H9 (cell line): Measurements from ENCODE around the gene C8G. TPM values are rescaled to one million over a fixed set of nuclear protein-coding genes. Genes with fewer than 3 reads are reported as not detected.

Experiments used
- DNase-seq: peaks from one replicate; pipeline ENCODE4 v3.0.0-alpha.2; 2017
- H2AFZ ChIP-seq: one replicate; pipeline ENCODE4 v1.6.1; 2013; ENCODE audit warnings: mild to moderate bottlenecking, low read length, control low read depth, moderate library complexity
- H2AK5ac ChIP-seq: 2 replicates; pipeline ENCODE4 v1.6.1; 2013; ENCODE audit warnings: low read length, control low read depth, mixed read lengths; ENCODE audit not compliant: insufficient read length
- H2BK120ac ChIP-seq: one replicate; pipeline ENCODE4 v1.6.1; 2013; ENCODE audit warnings: low read depth, mild to moderate bottlenecking, low read length, control low read depth, inconsistent platforms; ENCODE audit not compliant: poor library complexity, severe bottlenecking
- H2BK12ac ChIP-seq: 2 replicates; pipeline ENCODE4 v1.6.1; 2013; ENCODE audit warnings: low read length, control low read depth, mixed read lengths, low read depth; ENCODE audit not compliant: insufficient read length
- H2BK15ac ChIP-seq: 2 replicates; pipeline ENCODE4 v1.6.1; 2013; ENCODE audit warnings: low read depth, low read length, control low read depth
- H2BK20ac ChIP-seq: one replicate; pipeline ENCODE4 v1.6.1; 2013; ENCODE audit warnings: low read depth, mild to moderate bottlenecking, low read length, control low read depth, inconsistent platforms; ENCODE audit not compliant: poor library complexity, severe bottlenecking
- H2BK5ac ChIP-seq: 2 replicates; pipeline ENCODE4 v1.6.1; 2013; ENCODE audit warnings: low read length, control low read depth, mixed read lengths; ENCODE audit not compliant: insufficient read length
- H3K14ac ChIP-seq: 2 replicates; pipeline ENCODE4 v1.6.1; 2013; ENCODE audit warnings: low read length, control low read depth; ENCODE audit not compliant: insufficient read depth
- H3K18ac ChIP-seq: 2 replicates; pipeline ENCODE4 v1.6.1; 2013; ENCODE audit warnings: low read depth, mild to moderate bottlenecking, mixed read lengths, low read length, control low read depth; ENCODE audit not compliant: insufficient read length
- H3K23ac ChIP-seq: 2 replicates; pipeline ENCODE4 v1.6.1; 2013; ENCODE audit warnings: low read length, control low read depth, mixed read lengths, low read depth; ENCODE audit not compliant: insufficient read length
- H3K23me2 ChIP-seq: 2 replicates; pipeline ENCODE4 v1.6.1; 2013; ENCODE audit warnings: low read depth, mild to moderate bottlenecking, mixed read lengths, low read length, control low read depth; ENCODE audit not compliant: insufficient read length, poor library complexity, severe bottlenecking
- H3K27ac ChIP-seq: 2 replicates; pipeline ENCODE4 v1.5.1; 2013; ENCODE audit warnings: low read length, control low read depth, mixed read lengths, low read depth; ENCODE audit not compliant: insufficient read length
- H3K27me3 ChIP-seq: 2 replicates; pipeline ENCODE4 v1.6.1; 2013; ENCODE audit warnings: low read length, control low read depth, inconsistent platforms; ENCODE audit not compliant: insufficient read depth
- H3K4ac ChIP-seq: 2 replicates; pipeline ENCODE4 v1.6.1; 2013; ENCODE audit warnings: low read depth, mild to moderate bottlenecking, control low read depth, inconsistent platforms, low read length, moderate library complexity
- H3K4me1 ChIP-seq: 2 replicates; pipeline ENCODE4 v1.6.1; 2013; ENCODE audit warnings: low read length, control low read depth, inconsistent platforms; ENCODE audit not compliant: insufficient read depth
- H3K4me2 ChIP-seq: 2 replicates; pipeline ENCODE4 v1.6.1; 2013; ENCODE audit warnings: low read length, control low read depth, mixed read lengths; ENCODE audit not compliant: insufficient read length, insufficient read depth
- H3K56ac ChIP-seq: 2 replicates; pipeline ENCODE4 v1.6.1; 2013; ENCODE audit warnings: low read depth, mild to moderate bottlenecking, mixed read lengths, low read length, control low read depth; ENCODE audit not compliant: insufficient read length
- H3K79me1 ChIP-seq: 2 replicates; pipeline ENCODE4 v1.6.1; 2013; ENCODE audit warnings: low read depth, mild to moderate bottlenecking, moderate library complexity, low read length, control low read depth, inconsistent platforms; ENCODE audit not compliant: insufficient read depth, poor library complexity, severe bottlenecking
- H3K79me2 ChIP-seq: 2 replicates; pipeline ENCODE4 v1.6.1; 2013; ENCODE audit warnings: low read length, control low read depth, inconsistent platforms; ENCODE audit not compliant: insufficient read depth
- H3K9ac ChIP-seq: 2 replicates; pipeline ENCODE4 v1.6.1; 2013; ENCODE audit warnings: low read length, control low read depth, mixed read lengths; ENCODE audit not compliant: insufficient read length; ENCODE audit errors: extremely low read depth
- H3K9me3 ChIP-seq: one replicate; pipeline ENCODE4 v1.6.1; 2013; ENCODE audit warnings: low read depth, low read length, inconsistent platforms; ENCODE audit not compliant: control insufficient read depth
- H3T11ph ChIP-seq: one replicate; pipeline ENCODE4 v1.6.1; 2013; ENCODE audit warnings: mild to moderate bottlenecking, low read length, control low read depth, inconsistent platforms
- H4K20me1 ChIP-seq: one replicate; pipeline ENCODE4 v1.6.1; 2013; ENCODE audit not compliant: control insufficient read depth, insufficient read length, insufficient read depth
- H4K5ac ChIP-seq: 2 replicates; pipeline ENCODE4 v1.6.1; 2013; ENCODE audit warnings: low read depth, mild to moderate bottlenecking, mixed read lengths, low read length, control low read depth; ENCODE audit not compliant: insufficient read length
- H4K8ac ChIP-seq: replicated peaks from 2 replicates; pipeline ENCODE4 v1.6.1; 2013; ENCODE audit warnings: low read length, control low read depth, mixed read lengths, low read depth; ENCODE audit not compliant: insufficient read length
- H4K91ac ChIP-seq: 2 replicates; pipeline ENCODE4 v1.6.1; 2013; ENCODE audit warnings: low read depth, mild to moderate bottlenecking, moderate library complexity, mixed read lengths, low read length, control low read depth; ENCODE audit not compliant: insufficient read length
- H3K27ac Mint-ChIP-seq, 3 experiments: 2 replicates in 2 of 3; 3 replicates in 1 of 3; pipeline ENCODE4 v1.8.0; 2020 to 2021; ENCODE audit warnings: mixed read lengths in 3 of 3, mild to moderate bottlenecking in 1 of 3, moderate library complexity in 1 of 3
- H3K27me3 Mint-ChIP-seq: 2 replicates; pipeline ENCODE4 v1.8.0; 2021; ENCODE audit warnings: low read depth, mild to moderate bottlenecking, moderate library complexity, mixed read lengths
- H3K36me3 Mint-ChIP-seq, 3 experiments: 2 replicates in 2 of 3; 3 replicates in 1 of 3; pipeline ENCODE4 v1.8.0; 2020 to 2021; ENCODE audit warnings: low read depth in 3 of 3, mixed read lengths in 3 of 3; ENCODE audit not compliant: insufficient read depth in 1 of 3
- H3K4me1 Mint-ChIP-seq, 2 experiments: 2 replicates each; pipeline ENCODE4 v1.8.0; 2020; ENCODE audit warnings: mixed read lengths in 2 of 2
- H3K4me3 Mint-ChIP-seq, 2 experiments: 2 replicates in 1 of 2; 3 replicates in 1 of 2; pipeline ENCODE4 v1.8.0; 2020 to 2021; ENCODE audit warnings: mild to moderate bottlenecking in 2 of 2, mixed read lengths in 2 of 2, moderate library complexity in 1 of 2
- H3K9me3 Mint-ChIP-seq, 2 experiments: 2 replicates in 1 of 2; 3 replicates in 1 of 2; pipeline ENCODE4 v1.8.0; 2020; ENCODE audit warnings: mild to moderate bottlenecking in 2 of 2, mixed read lengths in 2 of 2, moderate library complexity in 1 of 2
- CTCF ChIP-seq: fragments of 200-600 bp; sonication (generic); conservative IDR thresholded peaks from 3 replicates; pipeline ENCODE4 v1.8.0; 2021; ENCODE audit warnings: antibody characterized with exemption, mild to moderate bottlenecking
- WGBS: extraction: QIAGEN DNeasy Blood & Tissue Kit; methylation state at CpG from one replicate; pipeline ENCODE4 v1.1.7; 2013; ENCODE audit warnings: missing lambda C conversion rate, low lambda C conversion rate, mixed read lengths; ENCODE audit not compliant: insufficient read length; ENCODE audit errors: extremely low coverage; 5-methylcytosine and 5-hydroxymethylcytosine counted together
- total RNA-seq: library from RNA; stranded (reverse); gene quantifications from 2 replicates; pipeline ENCODE4 v1.2.1, GENCODE V29; 2021

The C8G gene
- total RNA-seq, 1 experiment from 2014 or later = 0.96 TPM

- DNase-seq = no peak
- H3K4me1 Mint-ChIP-seq = 0 out of 4 replicates have a peak, but pooled peaks cover 0 to 2% of the 10 kb centered on the region in 2 experiments
- Histone ChIP-seq H3K79me1 (no peaks in the 10 kb centered on the region), H2BK20ac (no peak overlapping the region), H2AFZ (no peak overlapping the region), H4K5ac (no peak overlapping the region), H3K23ac (no peak overlapping the region), H4K20me1 (peaks cover 2% of the 10 kb centered on the region), H4K8ac (no peak overlapping the region), H3K4ac (no peak overlapping the region), H3K79me2 (no peaks in the 10 kb centered on the region), H2BK5ac (no peak overlapping the region), H3K9me3 (no peaks in the 10 kb centered on the region), H2BK12ac (no peak overlapping the region), H2BK15ac (no peak overlapping the region), H3K18ac (no peak overlapping the region), H3K27ac (no peak overlapping the region), H3K56ac (no peak overlapping the region), H3K9ac (no peak overlapping the region), H3K27me3 (no peaks in the 10 kb centered on the region), H3T11ph (no peak overlapping the region), H2BK120ac (no peak overlapping the region), H3K4me1 (no peaks in the 10 kb centered on the region), H4K91ac (no peak overlapping the region), H3K14ac (no peak overlapping the region), H3K23me2 (no peaks in the 10 kb centered on the region), H2AK5ac (no peak overlapping the region), H3K4me2 (no peak overlapping the region)
- H3K27me3 Mint-ChIP-seq = peaks cover 8% of the 10 kb centered on the region
- H3K36me3 Mint-ChIP-seq = no peaks in the 10 kb centered on the region; a peak in 1 of 7 replicates
- no peak for TF ChIP-seq CTCF
- no peak overlapping the region; a peak in 1 of 5 replicates for H3K4me3 Mint-ChIP-seq
- WGBS = 100% methylated on average over 2 of the region's 4 CpGs
- peaks cover 6% of the 10 kb centered on the region in 2 experiments; a peak in 4 of 5 replicates for H3K9me3 Mint-ChIP-seq
- H3K27ac Mint-ChIP-seq = no peak overlapping the region
Observed at GRCh38 chr9:136956604-136957003, 11.6 kb downstream of the C8G start.
